HepG2 (cell line): Measurements from ENCODE around the gene APRT. TPM values are rescaled to one million over a fixed set of nuclear protein-coding genes. Genes with fewer than 3 reads are reported as not detected.
A peak's percentile ranks its signal among the peaks of the same experiment; 100 is the strongest.

Experiments used
- ATF4 ChIP-seq, 2 experiments: fragments of 450-650 bp in 1 of 2; sonication (generic) in 1 of 2; formaldehyde crosslinking; IDR thresholded peaks; 2 replicates each; pipeline versions ENCODE4 v1.5.0 to v1.8.0; 2020 to 2022; ENCODE audit warnings: mild to moderate bottlenecking in 1 of 2, missing genetic modification reagents in 1 of 2
- ETV6 ChIP-seq: sonication (generic); formaldehyde crosslinking; conservative IDR thresholded peaks from 2 replicates; pipeline ENCODE4 v1.4.0; 2020; ENCODE audit warnings: missing genetic modification reagents
- HNRNPLL ChIP-seq: fragments of 200-400 bp; formaldehyde crosslinking; IDR thresholded peaks from 2 replicates; pipeline ENCODE4 v1.6.1; 2017; ENCODE audit warnings: mild to moderate bottlenecking, low read depth, low read length; ENCODE audit not compliant: poor library complexity, severe bottlenecking
- KMT2B ChIP-seq: IDR thresholded peaks from 2 replicates; pipeline ENCODE4 v1.6.1; 2016; ENCODE audit warnings: missing genetic modification reagents, missing compliant biosample characterization
- NR2F2 ChIP-seq: IDR thresholded peaks from 2 replicates; pipeline ENCODE4 v1.6.1; 2012; ENCODE audit warnings: low read depth, inconsistent platforms, borderline replicate concordance
- POGK ChIP-seq: sonication (generic); formaldehyde crosslinking; conservative IDR thresholded peaks from 2 replicates; pipeline ENCODE4 v1.8.0; 2022; ENCODE audit warnings: mild to moderate bottlenecking, moderate library complexity, missing genetic modification reagents
- POLR2AphosphoS2 ChIP-seq: IDR thresholded peaks from 2 replicates; pipeline ENCODE4 v1.6.1; 2011; ENCODE audit warnings: low read depth, low read length, improper control_type of control experiment
- SNAI1 ChIP-seq: sonication (generic); formaldehyde crosslinking; IDR thresholded peaks from 2 replicates; pipeline ENCODE4 v1.5.0; 2020; ENCODE audit warnings: mild to moderate bottlenecking, missing genetic modification reagents, borderline replicate concordance
- ZBTB14 ChIP-seq: sonication (generic); formaldehyde crosslinking; IDR thresholded peaks from 2 replicates; pipeline ENCODE4 v1.4.0; 2020; ENCODE audit warnings: missing genetic modification reagents
- ZNF383 ChIP-seq: sonication (generic); formaldehyde crosslinking; IDR thresholded peaks from 2 replicates; pipeline ENCODE4 v1.4.0; 2020; ENCODE audit warnings: missing genetic modification reagents, mild to moderate bottlenecking, borderline replicate concordance
- ZNF407 ChIP-seq: sonication (generic); formaldehyde crosslinking; IDR thresholded peaks from one replicate; pipeline ENCODE4 v1.5.1; 2020; ENCODE audit warnings: mild to moderate bottlenecking, missing genetic modification reagents; ENCODE audit errors: not compliant biosample characterization
- ZNF770 ChIP-seq: sonication (generic); formaldehyde crosslinking; IDR thresholded peaks from 2 replicates; pipeline ENCODE4 v1.5.0; 2020; ENCODE audit warnings: mild to moderate bottlenecking, missing genetic modification reagents
- polyA plus RNA-seq, 8 experiments: library from polyadenylated mRNA; depleted of rRNA in 3 of 8; stranded (reverse) in 7 of 8; unstranded in 1 of 8; fragments of >200 nt; fragmentation: Illumina TruSeq in 4 of 8; extraction: Trizol in 4 of 8; gene quantifications; 2 replicates each; pipeline versions ENCODE4 v1.2.1 to v1.2.3, GENCODE V29; 2011 to 2016; ENCODE audit warnings: low read depth in 4 of 8, missing spikeins in 1 of 8, mixed read lengths in 1 of 8; ENCODE audit not compliant: insufficient read depth in 1 of 8
- total RNA-seq, 5 experiments: library from RNA; depleted of rRNA; stranded (reverse); fragments of >200 nt; fragmentation: Illumina TruSeq; extraction: Trizol; gene quantifications; 2 replicates each; pipeline ENCODE4 v1.2.3, GENCODE V29; 2016; ENCODE audit warnings: low read depth in 1 of 5

APRT gene
- total and polyA plus RNA-seq, 2 of the 13 experiments (the other 11 are each of a cell fraction or from before 2014, with no cell fraction given) = 155 to 242 TPM

GRCh38 chr16:88856828-88857727 lies 45.4 kb upstream of the APRT start, which contains the start of the genes GALNS and TRAPPC2L (continued):
- TF ChIP-seq POLR2AphosphoS2 = no peak
- no peak; the same call in 1 of the 2 replicates for TF ChIP-seq NR2F2
- TF ChIP-seq ATF4 (CRISPR knock-in tag; IDR thresholded peaks at IDR 0.05) = peak in 1 of 2 experiments; percentile 39; a peak in 1 of 4 replicates
- no peak for TF ChIP-seq ZBTB14
- TF ChIP-seq ZNF770 (CRISPR knock-in tag) = peak; percentile 39
- peak; percentile 67 for TF ChIP-seq HNRNPLL
- peak; percentile 92; the same call in 1 of the 2 replicates for TF ChIP-seq ZNF383
- TF ChIP-seq KMT2B (CRISPR knock-in tag) = peak; percentile 57; the same call in 1 of the 2 replicates
- peak; percentile 85 for TF ChIP-seq POGK (CRISPR knock-in tag)
- 0 out of 2 replicates have a peak, but pooled peaks have one; percentile 57 for TF ChIP-seq SNAI1 (CRISPR knock-in tag)
- TF ChIP-seq ZNF407 (CRISPR knock-in tag) = peak; percentile 28
- no peak for TF ChIP-seq ETV6 (CRISPR knock-in tag)
